Skin of body (tissue), 2 donors: ENCODE data around the gene RNASE7. TPM values are rescaled to one million over a fixed set of nuclear protein-coding genes. Genes with fewer than 3 reads are reported as not detected.

Experiments
- DNase-seq: peaks from one replicate; lab custom pipeline; 2025; lab: John Stamatoyannopoulos, UW
- total RNA-seq: library from RNA; depleted of rRNA; stranded (reverse); fragments of >200 nt; gene quantifications from one replicate; pipeline ENCODE4 v1.2.3, GENCODE V29; 2014

The RNASE7 gene
- total RNA-seq, 1 donor from 2014 or later, result 0.79 TPM

DNA sequence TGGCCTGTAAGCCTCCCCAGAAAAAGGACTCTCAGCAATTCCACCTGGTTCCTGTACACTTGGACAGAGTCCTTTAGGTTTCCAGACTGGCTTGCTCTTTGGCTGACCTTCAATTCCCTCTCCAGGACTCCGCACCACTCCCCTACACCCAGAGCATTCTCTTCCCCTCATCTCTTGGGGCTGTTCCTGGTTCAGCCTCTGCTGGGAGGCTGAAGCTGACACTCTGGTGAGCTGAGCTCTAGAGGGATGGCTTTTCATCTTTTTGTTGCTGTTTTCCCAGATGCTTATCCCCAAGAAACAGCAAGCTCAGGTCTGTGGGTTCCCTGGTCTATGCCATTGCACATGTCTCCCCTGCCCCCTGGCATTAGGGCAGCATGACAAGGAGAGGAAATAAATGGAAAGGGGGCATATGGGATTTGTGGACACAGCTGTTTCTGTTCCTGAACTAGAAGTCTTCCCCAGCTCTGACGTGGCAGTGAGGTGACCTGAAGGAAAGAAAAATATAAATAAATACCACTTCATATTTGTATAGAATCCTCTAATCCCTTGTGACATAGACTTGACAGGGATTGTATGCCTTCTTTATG is 1.3 kb downstream of the RNASE7 start:
- DNase-seq, result no peak

- DNase-seq, result no peak
These were observed 1.9 kb downstream of the RNASE7 start for GRCh38 chr14:21043974-21044618.

DNA sequence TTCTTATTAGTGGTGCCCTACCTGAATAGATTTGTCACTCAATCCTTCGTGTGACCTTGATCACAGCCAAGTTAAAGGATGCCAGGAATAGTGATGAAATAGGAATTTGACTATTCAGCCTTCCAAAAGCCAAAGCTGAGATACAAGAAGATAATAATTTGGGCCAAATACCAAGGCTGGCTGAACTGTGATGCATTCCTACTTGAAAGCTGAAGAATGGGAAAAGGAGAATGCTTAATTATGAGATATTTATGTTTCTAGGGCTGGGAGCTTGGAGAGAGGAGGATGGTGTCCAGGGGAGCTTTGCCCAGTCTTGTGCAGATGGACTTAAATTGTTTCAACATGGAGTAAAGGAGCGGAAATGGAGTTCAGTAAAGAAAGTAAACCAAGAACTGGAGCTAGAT is 5.2 kb downstream of the RNASE7 start:
- DNase-seq, result no peak

DNA sequence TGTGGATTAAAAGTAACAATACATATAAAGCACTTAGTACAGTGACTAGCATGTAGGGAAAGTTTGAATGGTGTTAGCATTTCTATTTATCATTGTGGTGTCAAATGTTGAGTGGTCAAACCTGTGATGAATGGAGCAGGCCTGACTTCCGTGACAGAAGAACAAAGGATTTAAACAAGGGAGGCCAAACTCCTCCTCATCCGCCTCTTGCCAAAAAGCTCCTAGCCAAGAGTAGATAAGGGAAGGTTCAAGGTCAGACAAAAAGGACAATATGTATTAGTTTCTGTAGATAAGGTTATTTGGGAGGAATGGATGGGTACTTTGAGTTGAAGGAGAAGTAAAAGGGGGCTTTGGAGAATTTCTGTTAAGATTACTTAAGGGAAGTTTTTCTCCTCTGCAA is 6.5 kb downstream of the RNASE7 start:
- DNase-seq, result no peak

- no peak for DNase-seq
These were observed 7.1 kb downstream of the RNASE7 start for GRCh38 chr14:21049271-21049673.

GRCh38 chr14:21050597-21050996 is 8.4 kb downstream of the RNASE7 start:
- no peak for DNase-seq

DNA sequence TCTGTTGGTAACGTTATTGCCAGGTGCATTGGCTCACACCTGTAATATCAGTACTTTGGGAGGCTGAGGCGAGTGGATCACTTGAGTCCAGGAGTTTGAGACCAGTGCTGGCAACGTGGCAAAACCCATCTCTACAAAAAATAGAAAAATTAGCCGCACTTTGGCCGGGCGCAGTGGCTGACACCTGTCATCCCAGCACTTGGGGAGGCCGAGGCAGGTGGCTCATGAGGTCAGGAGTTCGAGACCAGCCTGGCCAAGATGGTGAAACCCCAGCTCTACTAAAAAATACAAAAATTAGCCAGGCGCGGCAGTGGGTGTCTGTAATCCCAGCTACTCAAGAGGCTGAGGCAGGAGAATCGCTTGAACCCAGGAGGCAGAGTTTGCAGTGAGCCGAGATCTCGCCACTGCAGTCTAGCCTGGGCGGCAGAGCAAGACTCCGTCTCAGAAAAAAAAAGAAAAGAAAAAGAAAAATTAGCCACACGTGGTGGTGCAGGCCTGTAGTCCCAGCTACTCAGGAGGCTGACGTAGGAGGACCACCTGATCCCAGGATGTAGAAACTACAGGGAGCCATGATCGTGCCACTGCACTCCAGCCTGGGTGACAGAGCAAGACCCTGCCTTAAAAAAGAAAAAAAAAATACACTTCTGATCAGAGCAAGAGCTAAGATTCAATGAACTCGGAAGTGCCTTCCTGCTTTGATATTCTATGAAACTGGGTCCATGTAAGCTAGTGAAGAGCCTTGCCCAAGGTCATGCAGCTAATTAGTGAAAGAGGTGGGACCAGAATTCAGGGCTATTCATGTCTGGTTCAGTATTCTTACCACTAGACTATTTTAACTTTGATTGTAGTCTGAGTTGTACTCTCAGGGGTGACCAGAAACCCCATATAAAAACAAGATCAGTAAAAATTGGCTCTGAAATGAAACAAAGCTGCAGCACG is 11.3 kb downstream of the RNASE7 start:
- no peak for DNase-seq

DNA sequence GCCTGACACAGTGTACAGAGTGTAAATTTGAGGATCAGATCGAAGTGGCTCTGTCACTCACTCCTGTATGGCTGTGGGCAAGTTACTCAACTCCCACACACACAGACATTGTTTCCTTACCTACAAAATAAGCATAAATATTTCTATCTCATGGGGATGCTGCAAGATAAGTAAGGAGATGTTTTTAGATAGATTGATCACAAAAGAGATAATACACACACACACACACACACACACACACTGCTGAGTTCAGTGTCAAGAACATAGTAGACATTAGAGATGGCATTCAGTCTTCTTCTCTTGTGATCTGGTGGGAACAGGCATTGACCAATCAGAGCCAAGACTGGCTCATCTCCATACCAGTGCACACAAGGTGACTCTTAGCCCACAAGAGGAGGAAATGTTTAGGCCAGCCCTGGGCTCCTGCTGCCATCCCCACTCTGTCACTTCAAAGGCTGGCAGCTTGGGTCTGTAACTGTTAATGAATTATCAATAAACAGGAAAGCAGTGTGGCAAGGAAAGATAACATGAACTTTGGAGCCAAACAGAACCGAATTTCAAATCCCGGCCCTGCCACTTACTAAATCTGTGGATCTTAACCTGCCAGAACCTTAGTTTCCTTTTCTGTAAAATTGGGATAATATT is 12.1 kb downstream of the RNASE7 start:
- no peak for DNase-seq

DNA sequence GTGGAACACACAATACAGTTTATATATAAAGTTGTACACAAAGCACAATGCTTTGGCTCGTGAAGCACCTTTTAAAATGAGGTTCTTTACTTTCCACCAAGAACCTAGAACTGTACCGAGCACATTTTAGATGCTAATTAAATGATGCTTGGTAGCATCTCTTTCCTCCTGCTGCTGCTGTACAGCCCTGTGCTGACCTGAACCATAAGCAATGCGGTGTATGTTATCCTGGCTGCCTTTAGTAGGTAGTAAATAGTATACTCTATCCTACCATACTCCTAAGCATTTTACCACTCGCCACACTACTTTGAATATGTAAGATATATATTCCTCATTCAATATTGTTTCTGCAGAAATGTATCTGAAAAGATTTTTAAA is 12.6 kb downstream of the RNASE7 start:
- DNase-seq, result no peak

DNA sequence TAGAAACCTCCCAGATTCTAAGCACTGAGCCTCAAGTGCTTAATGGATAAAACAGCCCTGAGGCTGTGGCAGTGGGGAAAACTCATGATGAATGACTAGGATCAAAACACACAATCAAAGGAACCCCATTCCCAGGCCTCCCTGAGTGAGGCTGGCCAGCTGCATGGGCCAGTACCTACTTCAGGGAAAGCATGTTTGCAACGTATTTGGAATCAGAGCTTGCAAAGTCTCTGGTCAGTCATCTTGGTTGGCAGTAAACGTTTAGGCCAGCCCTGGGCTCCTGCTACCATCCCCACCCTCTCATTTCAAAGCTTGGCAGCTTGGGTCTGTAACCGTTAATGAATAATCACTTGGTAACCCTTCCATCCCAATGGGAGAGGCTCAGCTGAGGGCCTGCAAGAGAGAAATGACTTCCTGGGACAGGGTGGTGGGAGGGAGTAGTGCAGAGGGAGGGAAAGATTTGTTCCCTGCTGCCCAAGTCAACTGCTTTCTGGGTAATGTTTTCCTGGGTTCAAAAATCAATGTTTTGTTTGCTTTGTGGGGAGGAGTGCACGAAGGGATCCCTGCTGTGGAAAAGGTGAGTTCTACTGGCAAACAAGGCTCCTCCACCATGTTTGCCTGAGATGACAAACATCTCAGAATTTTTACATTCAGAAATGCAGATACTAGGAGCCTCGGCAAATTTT is 13.4 kb downstream of the RNASE7 start:
- no peak for DNase-seq

GRCh38 chr14:21056520-21057163 is 14.5 kb downstream of the RNASE7 start:
- no peak for DNase-seq

DNA sequence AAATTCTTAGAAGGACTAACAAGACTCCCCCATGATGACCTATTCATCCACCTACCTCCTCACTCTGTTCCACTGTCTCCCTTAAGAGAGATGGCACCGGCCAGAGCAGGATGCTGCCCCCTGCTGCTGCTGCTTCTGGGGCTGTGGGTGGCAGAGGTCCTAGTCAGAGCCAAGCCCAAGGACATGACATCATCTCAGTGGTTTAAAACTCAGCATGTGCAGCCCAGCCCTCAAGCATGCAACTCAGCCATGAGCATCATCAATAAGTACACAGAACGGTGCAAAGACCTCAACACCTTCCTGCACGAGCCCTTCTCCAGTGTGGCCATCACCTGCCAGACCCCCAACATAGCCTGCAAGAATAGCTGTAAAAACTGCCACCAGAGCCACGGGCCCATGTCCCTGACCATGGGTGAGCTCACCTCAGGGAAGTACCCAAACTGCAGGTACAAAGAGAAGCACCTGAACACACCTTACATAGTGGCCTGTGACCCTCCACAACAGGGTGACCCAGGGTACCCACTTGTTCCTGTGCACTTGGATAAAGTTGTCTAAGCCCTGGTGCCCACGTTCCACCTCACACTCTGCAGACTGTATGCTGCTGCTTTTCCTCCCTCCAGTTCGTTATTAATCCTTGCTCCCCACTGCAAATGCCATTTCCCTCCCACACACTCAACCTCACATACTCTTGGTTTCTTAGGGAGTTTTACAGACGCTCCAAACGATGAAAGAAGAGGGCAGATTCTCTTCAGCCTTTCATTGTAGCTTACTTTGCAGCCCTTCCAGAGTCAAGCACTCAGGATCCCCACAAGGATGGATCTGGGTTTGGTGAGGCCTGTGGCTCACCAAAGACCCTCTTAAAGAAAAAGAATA is 15.9 kb downstream of the RNASE7 start, which contains the start of gene RNASE8:
TSS of gene RNASE8 (plus strand) at position 20 of the 873 bp plus-strand sequence. CDS start at position 91, 71 bp downstream.
- DNase-seq, result no peak

GRCh38 chr14:21058903-21059302 is 16.7 kb downstream of the RNASE7 start:
- DNase-seq, result no peak

DNA sequence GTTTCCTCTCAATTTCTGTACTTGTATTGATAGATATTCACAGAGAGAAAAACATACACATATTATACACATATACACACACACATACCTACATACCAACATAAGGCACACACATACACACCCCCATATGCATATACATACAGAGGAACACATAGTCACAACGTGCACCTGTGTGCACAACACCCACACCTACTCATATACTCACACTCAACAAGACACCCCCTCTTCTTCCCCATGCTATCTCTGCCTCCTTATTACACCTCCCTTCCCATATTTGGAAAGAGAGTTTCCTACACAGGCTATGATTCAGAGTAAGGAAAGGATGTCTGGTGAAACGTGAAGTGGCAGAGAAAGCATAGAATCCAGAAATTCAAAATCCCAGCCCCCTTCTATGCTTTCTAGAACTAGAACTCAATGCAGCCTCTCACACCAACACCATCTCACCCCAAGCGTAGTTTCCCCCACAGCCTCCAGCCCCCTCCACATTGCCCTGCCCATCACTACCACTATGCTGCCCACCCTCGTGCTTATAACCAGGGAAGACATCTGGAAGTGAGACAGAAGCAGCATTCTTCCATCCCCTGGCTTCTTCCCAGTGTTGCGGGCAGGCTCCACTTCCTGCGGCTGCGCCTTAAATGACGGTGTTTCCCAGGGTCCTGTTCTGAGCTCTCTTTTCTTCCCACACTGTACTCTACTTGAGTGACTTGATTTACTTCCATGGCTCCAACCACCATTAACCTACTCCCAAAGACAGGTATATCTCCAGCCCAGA is 17.9 kb downstream of the RNASE7 start:
- DNase-seq, result no peak

DNA sequence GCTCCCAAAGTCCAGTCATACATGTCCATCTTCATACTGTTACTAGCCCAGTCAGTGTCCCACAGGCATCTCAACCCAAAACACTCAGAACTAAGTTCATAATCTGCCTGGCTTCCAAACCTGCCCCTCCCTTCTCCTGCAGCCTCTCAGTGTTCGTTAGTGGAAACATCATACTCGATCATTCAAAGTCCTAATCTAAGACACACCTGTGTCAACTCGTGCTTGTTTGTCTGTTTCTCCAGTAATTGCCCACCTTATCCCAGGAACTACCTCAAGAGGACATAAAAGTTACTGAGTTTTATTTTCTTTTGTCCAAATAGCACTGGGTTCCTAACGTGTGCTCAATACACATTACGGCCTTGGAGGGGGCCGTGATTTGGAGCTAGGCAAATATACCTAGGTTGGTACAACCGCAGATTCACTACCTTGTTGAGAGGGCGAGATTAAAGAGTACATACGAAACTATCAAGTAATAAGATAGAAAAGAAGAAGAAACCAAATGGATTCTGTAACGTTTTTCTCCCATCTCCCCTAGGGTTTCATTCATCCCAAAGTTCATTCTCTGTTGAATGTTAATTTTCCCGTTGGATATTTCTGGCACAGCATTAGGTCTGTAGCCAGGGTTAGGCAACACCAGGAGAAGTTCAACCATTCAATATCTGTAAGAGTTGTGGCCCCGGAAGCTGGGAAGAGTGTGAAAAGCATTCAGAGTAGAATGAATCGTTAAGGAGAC is 18.6 kb downstream of the RNASE7 start:
- DNase-seq, result no peak

DNA sequence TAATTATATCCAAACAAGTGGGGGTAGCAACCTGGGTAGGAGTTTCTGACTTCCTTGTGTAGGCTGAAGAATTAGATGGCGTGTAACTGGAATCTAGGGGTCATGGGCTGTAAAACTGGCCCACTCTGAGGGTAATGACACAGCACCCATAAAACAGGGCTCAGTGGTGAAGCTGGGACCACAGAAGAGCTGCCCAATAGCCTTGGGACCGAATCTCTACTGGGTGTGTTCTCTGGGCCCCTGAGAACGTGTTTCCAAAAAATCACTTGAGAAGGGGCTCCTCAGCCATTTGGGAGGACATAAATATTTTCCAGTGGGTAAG is 19.1 kb downstream of the RNASE7 start:
- no peak for DNase-seq

GRCh38 chr14:21063479-21063878 is 21.3 kb downstream of the RNASE7 start:
- no peak for DNase-seq

- DNase-seq, result no peak
These were observed 24.8 kb downstream of the RNASE7 start for GRCh38 chr14:21066882-21067502.
